GM18861 (cell line): ENCODE results near the gene KRT6B.

Source experiments
- ATAC-seq: cut with Tn5 transposase; IDR thresholded peaks from one replicate; pipeline ENCODE4 v1.9.1; 2021; ENCODE audit not compliant: unreplicated experiment

The KRT6B gene

DNA sequence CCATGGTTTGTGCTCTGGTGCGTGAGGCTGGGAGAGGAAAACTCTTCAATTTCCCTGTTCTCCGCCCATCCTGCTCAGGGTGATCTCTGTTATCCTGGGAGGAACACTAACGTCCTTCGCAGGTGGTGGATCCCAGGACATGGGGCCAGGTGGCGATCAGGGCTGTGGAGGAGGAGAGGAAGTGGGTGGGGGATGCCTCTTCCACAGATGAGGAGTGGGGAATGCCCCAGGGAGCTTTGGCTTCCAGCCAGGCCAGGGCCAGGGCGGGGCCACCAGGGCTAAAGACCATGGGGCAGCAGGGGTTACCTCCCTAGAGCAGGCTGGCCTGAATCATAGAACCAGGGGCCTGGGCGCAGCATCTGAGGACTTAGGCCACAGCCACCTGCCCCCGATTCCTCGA, 14.4 kb downstream of the KRT6B start:
- no peak for ATAC-seq

DNA sequence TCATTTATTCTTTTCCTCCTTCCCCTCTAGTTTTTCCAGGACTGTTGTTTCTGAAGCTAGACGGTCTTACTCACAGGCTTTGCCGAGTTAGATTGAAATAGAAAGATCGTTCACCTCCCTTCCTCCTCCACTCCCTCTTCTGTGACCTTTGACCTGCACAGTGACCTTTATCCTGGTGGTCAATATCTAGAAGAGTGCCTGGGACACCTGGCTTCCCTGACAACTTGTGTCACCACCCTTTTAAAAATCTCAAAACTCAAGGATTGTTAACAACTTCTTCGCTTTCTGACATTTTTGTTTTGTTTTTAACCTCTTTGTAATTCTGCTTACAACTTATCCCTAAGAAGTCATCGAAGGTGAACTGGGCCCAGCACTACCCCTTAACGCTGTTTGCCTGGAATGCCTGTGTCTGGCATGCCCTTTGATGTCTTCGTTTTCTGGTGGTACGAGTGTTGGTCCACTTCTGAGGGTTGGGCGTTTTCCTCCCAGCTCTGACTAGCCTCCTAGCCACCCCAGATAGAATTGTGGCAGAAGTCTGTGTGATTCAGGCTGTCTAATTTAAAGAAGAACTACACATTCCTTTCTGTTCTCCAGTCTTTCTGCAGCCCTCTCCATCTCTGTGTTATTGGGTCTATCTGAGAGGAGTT, 15.0 kb downstream of the KRT6B start:
- no peak for ATAC-seq

DNA sequence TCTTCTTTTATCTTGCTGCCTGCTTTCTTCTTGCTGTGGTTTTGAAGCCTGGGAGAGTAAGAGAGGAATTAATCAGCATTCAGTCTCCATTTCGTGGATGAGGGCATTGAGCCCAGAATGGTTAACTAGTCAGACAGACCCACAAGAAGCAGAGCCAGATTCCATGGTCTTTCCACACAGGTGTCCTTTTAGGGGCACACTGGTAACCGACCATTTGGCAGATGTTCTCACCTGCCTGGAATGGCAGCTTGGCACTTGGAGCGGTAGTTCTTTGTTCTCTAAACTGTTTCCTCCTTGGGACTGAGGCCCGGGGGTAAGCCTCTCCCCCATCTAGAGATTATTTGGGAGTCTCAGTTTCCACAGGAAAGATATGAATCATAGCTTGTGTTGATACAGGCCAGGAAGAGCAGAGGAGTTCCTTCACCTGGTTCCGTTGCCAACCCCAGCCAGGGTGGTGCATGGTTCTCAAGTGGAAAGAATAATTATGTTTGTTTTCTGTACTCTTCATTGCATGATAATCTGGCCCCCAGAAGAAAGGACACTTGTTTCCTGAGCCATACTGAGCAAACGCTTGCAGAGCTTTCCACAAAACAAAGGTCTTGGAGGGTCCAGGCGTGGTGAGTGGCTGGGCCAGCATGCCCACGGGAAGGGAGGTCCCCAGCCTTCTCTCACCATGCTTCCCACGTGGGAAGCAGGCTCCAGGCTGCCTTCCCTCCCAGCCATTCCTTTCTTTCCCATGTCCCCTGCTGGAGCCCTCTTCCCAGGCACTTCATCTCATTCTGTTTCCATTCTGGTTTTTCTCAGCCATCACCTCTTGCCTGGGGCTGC, 15.7 kb downstream of the KRT6B start:
- ATAC-seq, result no peak

DNA sequence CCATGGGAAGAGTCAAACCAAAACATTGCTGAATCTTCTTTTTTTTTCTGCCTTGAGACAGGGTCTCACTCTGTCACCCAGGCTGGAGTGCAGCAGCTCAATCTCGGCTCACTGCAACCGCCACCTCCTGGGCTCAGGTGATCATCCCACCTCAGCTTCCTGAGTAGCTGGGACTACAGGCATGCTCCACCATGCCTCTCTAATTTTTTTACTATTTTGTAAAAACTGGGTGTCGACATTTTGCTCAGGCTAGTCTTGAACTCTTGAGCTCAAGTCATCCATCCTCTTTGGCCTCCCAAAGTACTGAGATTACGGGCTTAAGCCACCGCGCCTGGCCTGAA, 16.3 kb downstream of the KRT6B start:
- no peak for ATAC-seq

DNA sequence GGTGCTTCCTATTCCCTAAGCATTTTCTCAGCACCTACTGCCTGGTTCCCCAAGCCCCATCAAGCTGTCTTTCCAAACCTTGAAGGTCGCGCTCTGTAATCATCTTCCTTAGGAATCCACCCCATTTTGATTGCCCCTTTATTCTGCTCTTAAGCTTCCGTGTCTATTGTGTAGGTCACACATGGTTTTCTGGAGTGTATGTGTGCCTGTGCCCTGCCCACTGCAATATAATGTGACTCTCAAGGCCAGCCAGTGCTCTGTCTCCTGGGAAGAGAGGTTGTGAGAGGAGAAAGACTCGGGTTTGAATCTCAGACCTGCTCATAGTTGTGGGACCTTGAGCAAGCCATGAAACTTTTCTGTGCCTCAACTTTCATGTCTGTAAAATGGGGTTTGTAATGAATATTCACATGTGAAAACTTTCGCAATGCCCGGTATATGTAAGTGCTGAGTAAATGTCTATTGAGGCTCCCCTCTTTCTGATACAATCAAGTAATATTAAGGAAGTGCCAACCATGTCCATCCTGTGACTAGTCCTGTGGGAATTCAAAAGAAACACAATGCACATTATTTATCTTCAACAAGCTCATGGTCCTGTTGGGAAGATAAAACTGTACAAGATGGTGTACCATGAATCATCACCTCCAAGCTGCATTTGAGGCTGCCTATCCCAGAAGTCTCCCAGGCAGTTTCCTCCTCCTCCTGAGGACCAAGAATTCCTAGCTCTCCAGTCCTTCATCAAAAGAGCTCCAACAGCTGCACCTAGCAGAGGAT, 17.0 kb downstream of the KRT6B start:
- no peak for ATAC-seq

DNA sequence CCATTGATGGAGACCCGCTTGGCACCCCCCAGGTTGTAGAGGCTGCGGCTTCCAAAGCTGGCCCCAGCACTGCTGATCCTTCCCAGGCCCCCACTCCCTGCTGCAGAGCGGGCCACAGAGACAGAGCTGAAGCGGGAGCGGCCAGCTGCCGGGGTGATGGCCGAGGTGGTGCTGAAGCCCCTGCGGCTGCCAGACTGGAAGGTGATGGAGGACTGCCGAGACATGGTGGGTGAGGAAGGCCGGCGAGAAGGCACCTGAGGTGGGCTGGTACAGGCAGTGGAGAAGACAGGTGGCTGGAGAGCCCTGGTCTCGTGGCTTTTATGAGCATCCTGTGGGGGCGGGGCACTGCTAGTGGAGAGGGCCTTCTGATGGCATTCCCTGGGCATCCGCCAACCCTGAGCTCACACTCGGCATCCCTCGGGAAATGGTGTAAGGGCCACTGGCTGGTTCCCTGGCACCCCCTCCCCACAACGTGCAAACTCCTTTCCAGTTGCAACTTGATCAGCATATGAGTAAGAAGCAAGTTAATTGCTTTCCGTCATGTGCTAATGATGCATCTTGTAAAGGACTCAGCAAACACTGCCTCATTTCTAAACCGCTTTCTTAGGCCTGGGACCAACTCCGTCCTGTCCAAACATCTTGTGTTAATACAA, 17.7 kb downstream of the KRT6B start, which contains the start of gene KRT75:
Gene KRT75 (minus strand): TSS at position 291 of the 653 bp plus-strand sequence. CDS start 67 bp downstream, at position 224.
- no peak for ATAC-seq

DNA sequence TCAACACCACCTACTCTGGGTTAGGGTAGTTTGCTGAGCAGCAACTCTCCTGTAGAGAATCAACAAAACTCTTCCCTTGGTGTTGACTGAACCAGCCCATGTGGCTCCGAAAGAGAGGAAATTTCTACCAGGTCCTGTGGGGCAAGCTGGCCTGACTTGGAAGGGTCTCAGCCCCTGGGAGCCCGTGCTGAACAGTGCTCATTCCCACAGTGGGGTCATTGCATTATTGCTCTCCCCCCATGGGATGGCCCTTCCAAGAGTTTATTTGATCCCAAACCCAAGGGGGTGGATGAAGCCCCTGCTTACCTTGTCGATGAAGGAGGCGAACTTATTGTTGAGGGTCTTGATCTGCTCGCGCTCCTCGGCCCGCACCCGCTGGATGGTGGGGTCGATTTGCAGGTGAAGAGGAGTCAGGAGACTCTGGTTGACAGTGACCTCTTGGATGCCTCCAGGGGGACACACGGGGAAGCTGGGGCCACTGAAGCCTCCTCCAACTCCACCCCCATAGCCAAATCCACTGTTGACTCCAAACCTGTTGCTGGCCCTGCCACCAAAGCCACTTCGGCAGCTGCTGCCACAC, 18.4 kb downstream of the KRT6B start:
- ATAC-seq, result no peak

DNA sequence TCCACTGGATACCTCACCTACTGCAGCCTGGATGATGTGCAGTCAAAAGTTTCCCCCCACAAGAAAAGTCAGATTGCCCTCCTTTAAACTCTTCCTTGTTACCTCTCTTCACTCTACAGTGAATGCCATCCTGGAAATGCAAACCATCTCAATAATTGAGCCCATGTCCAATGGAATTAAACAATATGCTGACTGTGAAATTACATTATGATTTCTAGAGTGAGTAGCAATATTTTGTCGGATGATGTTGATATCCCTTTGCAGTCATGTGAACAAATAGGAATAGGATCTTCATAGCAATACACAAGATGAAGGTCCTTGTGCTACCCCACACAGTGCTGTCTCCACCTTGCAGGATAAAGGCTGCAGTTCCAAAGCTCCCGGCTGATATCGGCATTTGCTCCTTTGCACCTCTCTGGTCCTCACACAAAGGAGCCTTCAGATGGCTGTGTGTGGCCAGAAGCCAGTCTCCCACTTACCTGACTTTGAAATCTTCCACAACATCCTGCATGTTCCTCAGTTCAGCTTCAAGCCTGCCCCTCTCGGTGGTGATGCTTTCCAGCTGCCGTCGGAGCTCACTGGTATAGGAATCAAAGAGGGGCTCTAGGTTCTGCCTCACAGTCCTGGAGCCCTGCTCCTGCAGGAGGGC, 19.3 kb downstream of the KRT6B start:
- no peak for ATAC-seq

DNA sequence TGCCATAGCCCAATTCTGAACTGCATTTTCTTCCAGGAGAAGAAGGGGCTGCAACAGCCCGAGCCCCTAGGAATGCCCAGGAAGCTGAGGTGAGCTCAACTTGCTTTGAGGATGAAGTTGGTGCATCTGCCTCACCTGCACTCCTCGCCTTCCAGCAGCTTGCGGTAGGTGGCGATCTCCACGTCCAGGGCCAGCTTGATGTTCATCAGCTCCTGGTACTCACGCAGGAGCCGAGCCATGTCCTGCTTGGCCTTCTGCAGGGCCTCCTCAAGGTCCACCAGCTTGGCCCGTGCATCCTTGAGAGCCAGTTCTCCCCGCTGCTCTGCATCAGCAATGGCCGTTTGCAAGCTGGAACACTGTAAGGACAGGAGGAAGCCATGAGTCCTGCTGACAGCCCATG, 23.8 kb downstream of the KRT6B start:
- no peak for ATAC-seq

DNA sequence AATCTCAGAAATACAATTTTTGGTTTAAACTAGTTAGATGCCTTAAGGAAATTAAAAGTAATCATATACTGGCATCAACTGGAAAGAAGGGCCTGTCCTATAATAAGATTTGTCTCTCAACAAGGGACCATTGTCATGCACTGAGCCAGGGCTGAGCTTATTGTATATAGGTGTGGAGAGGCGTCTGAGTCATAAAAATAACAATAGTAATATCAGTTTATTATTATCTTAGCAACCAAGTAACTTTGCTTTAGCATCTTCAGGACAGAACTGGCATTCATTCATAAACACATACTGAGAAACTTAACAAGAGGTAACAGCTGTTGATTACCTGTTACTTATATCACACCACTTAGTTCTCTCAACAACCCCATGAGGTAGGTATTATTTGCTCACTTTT, 24.9 kb downstream of the KRT6B start:
- ATAC-seq, result no peak

DNA sequence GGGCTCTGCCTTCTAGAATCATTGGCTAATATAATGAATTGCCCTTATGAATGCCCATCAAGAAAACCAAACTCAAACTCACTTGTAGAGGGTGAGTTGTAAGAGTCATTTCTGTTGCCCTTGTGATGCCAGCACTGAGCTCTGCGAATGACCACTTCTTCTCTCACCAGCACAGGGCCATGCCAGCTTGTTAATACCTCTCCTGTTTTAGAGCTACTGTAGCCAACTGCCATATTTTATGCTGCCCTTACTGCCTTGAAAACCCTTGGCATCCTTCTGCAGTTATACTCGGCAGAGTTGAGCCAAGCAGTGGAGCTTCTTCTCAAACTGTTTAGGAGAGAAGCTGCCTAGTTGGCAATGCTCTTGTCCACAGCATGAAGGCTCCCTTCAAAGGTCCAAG, 25.9 kb downstream of the KRT6B start:
- no peak for ATAC-seq

DNA sequence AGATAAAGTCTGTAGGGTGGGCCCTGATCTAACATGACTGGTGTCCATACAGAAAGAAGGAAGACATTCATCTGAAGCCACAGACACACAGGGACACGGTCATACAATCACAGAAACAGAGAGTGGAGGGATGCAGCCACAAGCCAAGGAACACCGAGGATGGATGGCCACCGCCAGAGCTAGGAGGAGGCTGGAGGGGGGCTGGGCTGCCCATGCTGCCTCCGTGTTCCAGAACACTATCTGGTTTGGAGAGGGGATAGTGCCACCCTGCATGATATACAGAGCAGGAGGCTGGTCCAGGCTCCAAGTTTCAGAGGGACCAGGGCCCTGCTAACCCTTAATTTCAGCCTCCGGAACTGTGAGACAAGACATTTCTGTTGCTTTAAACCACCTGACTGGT, 26.5 kb downstream of the KRT6B start:
- no peak for ATAC-seq

DNA sequence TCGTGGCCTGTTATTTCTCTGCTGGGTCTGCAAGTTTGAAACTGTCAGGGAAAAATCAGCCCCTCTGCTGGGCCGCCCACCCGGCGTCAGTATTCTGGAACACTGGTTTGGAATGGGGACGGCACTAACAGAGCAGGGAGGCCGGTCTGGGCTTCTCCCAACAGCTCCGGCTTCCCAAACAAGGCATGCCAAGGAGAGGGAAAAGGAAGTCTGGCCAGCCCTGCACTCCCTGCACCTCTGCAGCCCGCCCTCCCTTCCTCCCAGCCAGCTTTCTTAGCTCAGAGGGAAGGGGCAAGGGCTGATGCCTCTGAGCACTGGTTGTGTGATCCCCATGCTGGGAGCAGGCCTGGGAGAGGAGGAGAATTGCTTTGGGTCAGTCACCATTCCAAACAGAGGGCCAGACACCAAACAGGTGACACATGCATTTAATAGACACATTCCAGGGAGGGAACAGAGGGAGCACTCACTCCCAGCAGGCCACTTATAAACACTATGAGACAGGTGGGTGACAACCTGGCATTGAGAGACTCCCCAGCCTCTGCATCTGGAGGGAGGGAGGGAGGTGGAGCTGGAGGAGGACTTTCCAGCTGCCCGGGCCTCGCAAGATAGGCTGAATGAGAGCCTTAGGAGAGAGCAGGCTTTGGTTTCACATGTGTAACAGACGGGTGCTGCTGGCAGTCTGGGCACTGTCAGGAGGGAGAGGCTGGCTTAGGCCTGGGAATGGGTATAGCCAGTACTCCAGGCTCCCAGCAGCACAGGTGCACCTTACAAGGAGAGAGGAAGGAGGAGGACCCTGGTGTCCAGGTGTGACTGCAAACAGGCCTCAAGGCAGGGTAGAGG, 28.1 kb downstream of the KRT6B start:
- no peak for ATAC-seq

DNA sequence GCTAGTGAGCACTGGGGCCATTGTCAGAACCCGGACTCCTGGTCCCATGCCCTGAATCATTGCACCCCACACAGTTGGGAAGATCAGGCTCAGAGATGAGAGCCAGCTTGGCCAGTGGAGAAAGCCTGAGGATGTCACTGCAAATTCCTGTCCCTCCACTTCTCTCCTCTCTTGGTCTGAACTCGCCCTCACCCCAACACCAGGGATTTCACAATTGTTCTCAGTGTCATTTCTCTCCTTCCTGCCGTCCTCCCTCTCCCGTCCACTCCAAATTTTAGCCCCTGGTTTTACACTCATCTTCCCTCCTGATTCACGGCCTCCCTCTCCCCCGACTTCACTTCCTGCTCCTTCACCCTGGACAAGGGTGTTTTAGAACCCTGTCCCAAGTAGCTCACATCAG, 28.9 kb downstream of the KRT6B start:
- ATAC-seq, result no peak

DNA sequence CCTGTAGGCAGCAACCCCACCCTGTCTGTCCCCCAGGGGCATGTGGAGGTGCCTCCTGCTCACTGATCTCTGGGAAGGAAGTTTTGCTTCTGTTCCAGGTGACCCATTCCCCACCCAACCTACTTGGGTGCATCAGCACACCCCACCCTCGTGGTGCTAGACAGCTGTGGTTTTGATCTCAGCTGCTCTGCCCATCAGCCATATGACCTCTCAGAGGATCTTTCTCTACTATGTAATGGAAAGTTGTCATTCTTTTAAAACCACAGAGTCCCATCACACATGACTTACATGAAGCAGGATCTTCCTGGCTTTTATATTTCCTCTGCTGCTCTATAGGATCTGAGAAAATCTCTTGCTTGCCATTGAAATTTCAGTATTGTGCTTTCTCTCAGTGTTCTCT, 32.3 kb downstream of the KRT6B start:
- no peak for ATAC-seq

DNA sequence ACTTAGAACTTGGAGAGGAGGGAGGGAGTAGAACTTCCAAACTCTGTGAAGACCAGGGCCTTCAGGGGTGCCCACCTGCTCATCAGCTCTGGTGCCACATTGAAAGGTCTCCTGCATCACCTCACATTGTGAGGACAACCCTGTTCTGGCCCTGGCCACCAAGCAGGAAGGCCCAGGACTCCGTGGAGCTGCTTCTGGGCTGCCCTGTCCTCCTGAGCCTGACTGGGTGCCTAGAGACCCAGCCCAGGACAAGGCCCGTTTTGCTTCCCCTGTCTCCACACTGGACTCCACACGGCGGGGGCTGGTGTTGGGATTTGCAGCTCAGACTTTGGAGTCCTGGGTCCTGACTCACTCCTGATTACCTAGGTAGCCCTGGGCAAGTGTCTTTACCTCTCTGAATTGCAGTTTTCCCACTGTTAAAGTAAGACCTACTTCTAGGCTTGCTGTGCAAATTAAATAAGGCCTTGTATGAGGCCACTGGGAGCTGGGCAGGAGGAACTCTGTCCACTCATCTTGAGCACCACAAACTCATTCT, 33.3 kb downstream of the KRT6B start:
- no peak for ATAC-seq

DNA sequence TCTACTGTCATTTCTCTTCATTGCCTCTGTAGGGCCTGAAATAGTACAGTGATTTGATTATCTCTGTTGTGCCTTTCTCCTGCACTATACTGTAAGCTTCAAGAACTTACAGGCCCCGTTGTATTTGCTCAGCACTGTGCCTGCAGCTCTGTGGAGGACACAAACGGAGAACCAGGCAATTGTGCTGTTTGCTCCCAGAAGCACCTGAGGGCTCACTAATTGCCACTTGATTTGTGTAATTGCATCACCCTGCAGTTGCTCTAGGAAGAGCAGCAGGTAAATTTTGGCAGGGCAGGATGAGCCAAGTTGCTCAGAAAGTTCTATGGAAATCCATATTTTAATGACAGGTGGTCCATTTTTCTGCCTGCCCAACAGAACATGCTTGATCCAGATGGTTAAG, 34.2 kb downstream of the KRT6B start:
- no peak for ATAC-seq

DNA sequence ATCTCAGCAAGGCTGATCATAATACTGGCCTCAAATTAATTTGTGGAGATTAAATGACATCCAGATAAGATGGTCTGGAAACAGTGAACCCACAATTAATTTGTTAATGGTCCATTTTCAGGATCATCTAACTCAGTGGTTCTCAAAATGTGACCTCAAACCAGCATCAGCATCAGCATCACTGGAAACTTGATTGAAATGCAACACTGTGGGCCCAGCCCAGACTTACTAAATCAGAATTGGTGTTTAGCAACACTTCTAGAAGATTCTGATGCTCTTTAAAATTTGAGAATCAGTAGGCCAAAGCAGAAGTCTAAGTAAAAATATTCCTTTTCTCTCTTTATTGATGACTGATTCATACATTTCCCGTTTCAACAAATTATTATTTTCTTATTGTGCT, 35.2 kb downstream of the KRT6B start:
- no peak for ATAC-seq
